Parathyroid adenoma (tissue), 2 donors: ENCODE measurements around the gene MYCBP2.

Experiments used
- H2AFZ ChIP-seq: fragments of 300-600 bp; sonication (generic); one replicate; pipeline ENCODE4 v1.7.0; 2017; ENCODE audit warnings: antibody characterized with exemption, mild to moderate bottlenecking
- H3K27ac ChIP-seq: fragments of 300-600 bp; sonication (generic); one replicate; pipeline ENCODE4 v1.7.0; 2017
- H3K27me3 ChIP-seq: fragments of 300-600 bp; sonication (generic); one replicate; pipeline ENCODE4 v1.7.0; 2017; ENCODE audit warnings: low read length; ENCODE audit not compliant: control insufficient read depth, insufficient read depth
- H3K36me3 ChIP-seq: fragments of 300-600 bp; sonication (generic); one replicate; pipeline ENCODE4 v1.7.0; 2017; ENCODE audit warnings: low read length; ENCODE audit not compliant: control insufficient read depth, insufficient read depth
- H3K4me1 ChIP-seq: fragments of 300-600 bp; sonication (generic); one replicate; pipeline ENCODE4 v1.7.0; 2017; ENCODE audit warnings: control low read depth
- H3K4me2 ChIP-seq: fragments of 300-600 bp; sonication (generic); one replicate; pipeline ENCODE4 v1.7.0; 2017; ENCODE audit warnings: low read length
- H3K4me3 ChIP-seq: fragments of 300-600 bp; sonication (generic); one replicate; pipeline ENCODE4 v1.7.0; 2017; ENCODE audit warnings: low read depth, low read length
- H3K79me2 ChIP-seq: fragments of 300-600 bp; sonication (generic); one replicate; pipeline ENCODE4 v1.7.0; 2017; ENCODE audit warnings: control low read depth
- H3K9ac ChIP-seq: fragments of 300-600 bp; sonication (generic); one replicate; pipeline ENCODE4 v1.7.0; 2017; ENCODE audit warnings: mild to moderate bottlenecking
- H3K9me3 ChIP-seq: fragments of 300-600 bp; sonication (generic); one replicate; pipeline ENCODE4 v1.7.0; 2017; ENCODE audit warnings: low read length; ENCODE audit not compliant: control insufficient read depth
- TF ChIP-seq, protein P1 (sequence below): fragments of 300-600 bp; sonication (generic); IDR thresholded peaks from one replicate; pipeline ENCODE4 v1.7.0; 2017; ENCODE audit warnings: antibody characterized with exemption, mild to moderate bottlenecking
- donor health status: primary hyperparathyroidism.

The MYCBP2 gene

DNA sequence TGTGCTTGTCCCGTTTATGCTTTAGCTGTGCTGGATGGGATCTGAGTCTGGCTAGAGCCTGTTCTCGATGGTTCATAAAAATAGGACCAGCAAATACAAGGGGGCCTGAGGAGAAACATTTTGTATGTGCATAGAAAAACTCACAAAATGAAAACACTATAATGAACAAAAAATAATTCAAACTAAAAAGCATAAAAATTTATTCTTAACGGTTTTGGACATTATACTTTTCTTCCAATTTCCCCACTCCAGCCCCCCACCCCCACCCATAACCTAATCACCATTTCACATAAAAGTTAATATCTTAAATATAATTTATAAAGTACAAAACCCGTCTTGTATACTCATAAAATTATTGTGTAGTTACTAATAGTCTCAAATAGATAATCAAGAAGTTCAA lies 93.7 kb downstream of the MYCBP2 start:
- Histone ChIP-seq H3K36me3 (no peaks in the 10 kb centered on the region), H3K27ac (no peak overlapping the region), H3K79me2 (no peaks in the 10 kb centered on the region), H2AFZ (no peak overlapping the region), H3K4me1 (no peaks in the 10 kb centered on the region), H3K27me3 (no peaks in the 10 kb centered on the region), H3K9ac (no peak overlapping the region), H3K4me3 (no peak overlapping the region), H3K9me3 (no peaks in the 10 kb centered on the region), H3K4me2 (no peak overlapping the region)
- TF ChIP-seq, protein P1, sequence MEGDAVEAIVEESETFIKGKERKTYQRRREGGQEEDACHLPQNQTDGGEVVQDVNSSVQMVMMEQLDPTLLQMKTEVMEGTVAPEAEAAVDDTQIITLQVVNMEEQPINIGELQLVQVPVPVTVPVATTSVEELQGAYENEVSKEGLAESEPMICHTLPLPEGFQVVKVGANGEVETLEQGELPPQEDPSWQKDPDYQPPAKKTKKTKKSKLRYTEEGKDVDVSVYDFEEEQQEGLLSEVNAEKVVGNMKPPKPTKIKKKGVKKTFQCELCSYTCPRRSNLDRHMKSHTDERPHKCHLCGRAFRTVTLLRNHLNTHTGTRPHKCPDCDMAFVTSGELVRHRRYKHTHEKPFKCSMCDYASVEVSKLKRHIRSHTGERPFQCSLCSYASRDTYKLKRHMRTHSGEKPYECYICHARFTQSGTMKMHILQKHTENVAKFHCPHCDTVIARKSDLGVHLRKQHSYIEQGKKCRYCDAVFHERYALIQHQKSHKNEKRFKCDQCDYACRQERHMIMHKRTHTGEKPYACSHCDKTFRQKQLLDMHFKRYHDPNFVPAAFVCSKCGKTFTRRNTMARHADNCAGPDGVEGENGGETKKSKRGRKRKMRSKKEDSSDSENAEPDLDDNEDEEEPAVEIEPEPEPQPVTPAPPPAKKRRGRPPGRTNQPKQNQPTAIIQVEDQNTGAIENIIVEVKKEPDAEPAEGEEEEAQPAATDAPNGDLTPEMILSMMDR: no peak

- H3K4me2 ChIP-seq: no peak overlapping the region
- H3K27me3 ChIP-seq: no peaks in the 10 kb centered on the region
- no peak overlapping the region for H3K9ac ChIP-seq
- no peaks in the 10 kb centered on the region for H3K4me1 ChIP-seq
- H3K79me2 ChIP-seq: no peaks in the 10 kb centered on the region
- no peak overlapping the region for H3K4me3 ChIP-seq
- H3K9me3 ChIP-seq: no peaks in the 10 kb centered on the region
- H3K27ac ChIP-seq: no peak overlapping the region
- no peaks in the 10 kb centered on the region for H3K36me3 ChIP-seq
- no peak overlapping the region for H2AFZ ChIP-seq
- TF ChIP-seq, protein P1: no peak
These were observed 96.3 kb downstream of the MYCBP2 start for GRCh38 chr13:77230560-77230959.

- Histone ChIP-seq H3K9ac (no peak overlapping the region), H3K27ac (no peak overlapping the region), H3K36me3 (no peaks in the 10 kb centered on the region), H3K4me1 (peaks cover 2% of the 10 kb centered on the region), H3K79me2 (no peaks in the 10 kb centered on the region), H3K9me3 (no peaks in the 10 kb centered on the region), H3K4me3 (no peak overlapping the region), H2AFZ (no peak overlapping the region), H3K4me2 (no peak overlapping the region), H3K27me3 (no peaks in the 10 kb centered on the region)
- TF ChIP-seq, protein P1: no peak
These were observed 100.9 kb downstream of the MYCBP2 start for GRCh38 chr13:77225946-77226345.

DNA sequence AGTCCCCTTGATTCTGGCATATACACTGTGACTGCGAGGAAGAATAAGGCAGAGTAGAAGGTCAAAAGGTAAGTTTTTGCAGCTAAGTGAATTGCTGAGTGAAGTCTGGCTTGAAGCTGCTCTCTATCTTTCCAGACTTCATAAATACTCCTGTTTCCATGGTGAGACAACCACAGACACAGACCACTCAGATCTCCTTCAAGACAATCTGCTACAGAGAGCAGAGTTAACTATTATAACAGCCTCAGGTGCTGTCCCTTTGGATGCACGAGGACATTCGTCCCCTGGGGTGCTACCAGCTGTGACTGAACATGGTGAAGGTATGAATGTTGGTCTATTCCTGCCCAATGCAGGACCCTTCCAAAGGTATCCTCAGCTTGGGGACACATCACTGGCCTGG lies 104.0 kb downstream of the MYCBP2 start:
- no peaks in the 10 kb centered on the region for H3K36me3 ChIP-seq

More for the DNA sequence above, 104.0 kb downstream of the MYCBP2 start:
- H3K79me2 ChIP-seq: no peaks in the 10 kb centered on the region
- no peak overlapping the region for H3K27ac ChIP-seq
- no peak overlapping the region for H3K4me2 ChIP-seq
- no peak overlapping the region for H3K4me3 ChIP-seq
- H3K9ac ChIP-seq: no peak overlapping the region
- peaks cover 2% of the 10 kb centered on the region for H3K4me1 ChIP-seq
- TF ChIP-seq, protein P1: no peak
- H2AFZ ChIP-seq: no peak overlapping the region
- H3K9me3 ChIP-seq: no peaks in the 10 kb centered on the region
- no peaks in the 10 kb centered on the region for H3K27me3 ChIP-seq
